OCI-LY7 (cell line): ENCODE data around the gene IRX5.

Experiments
- CTCF ChIP-seq: fragments of 200-600 bp; sonication (generic); conservative IDR thresholded peaks from 2 replicates; pipeline ENCODE4 v1.5.1; 2014; ENCODE audit warnings: mild to moderate bottlenecking, antibody characterized with exemption, low read length, moderate library complexity, mixed read lengths
- EZH2phosphoT487 ChIP-seq: fragments of 200-600 bp; sonication (generic); IDR thresholded peaks from 2 replicates; pipeline ENCODE4 v1.6.1; 2018; ENCODE audit warnings: low read depth, borderline replicate concordance, mild to moderate bottlenecking, mixed run types, antibody characterized with exemption, low read length, moderate library complexity, mixed read lengths

GRCh38 chr16:54883358-54883757 is 47.3 kb upstream of the IRX5 start:
- TF ChIP-seq CTCF (no peak), EZH2phosphoT487 (no peak)
